ENCODE results near the gene THSD7B. TPM values are rescaled to one million over a fixed set of nuclear protein-coding genes. Genes with fewer than 3 reads are reported as not detected.

THSD7B gene
- total and polyA plus RNA-seq, 10 of the 15 experiments (the other 5 are each of a cell fraction or from before 2014, with no cell fraction given) = 0.03 to 0.56 (median 0.28) TPM

- H2AFZ ChIP-seq (ENCODE audit: control insufficient read depth, low read depth, low read length) = no peak overlapping the region
- no peak overlapping the region for H3K9ac ChIP-seq (ENCODE audit: control insufficient read depth, insufficient read depth, low read length)
- no peak for DNase-seq (ENCODE audit: low read depth, low spot score)
- FAIRE-seq = no peak
- H3K4me3 ChIP-seq = no peak overlapping the region
- WGBS (ENCODE audit: insufficient coverage, insufficient replicate concordance, low lambda C conversion rate, missing lambda C conversion rate) = 64% methylated on average over 5 of the region's 5 CpGs
- in situ Hi-C loops (cut with MboI) (no loop called here), intact Hi-C loops (cut with micrococcal nuclease; ENCODE audit: unreplicated experiment) (no loop called here)
- ChIA-PET SMC1A (ENCODE audit: uncharacterized antibody, unreplicated experiment) (no interaction called here), POLR2A (no interaction called here), CTCF (no interaction called here), RAD21 (ENCODE audit: unreplicated experiment) (no interaction called here)
- no peaks in the 10 kb centered on the region for H3K79me2 ChIP-seq (ENCODE audit: control insufficient read depth, insufficient read depth, low read length)
- H3K4me2 ChIP-seq (ENCODE audit: control insufficient read depth, insufficient read depth) = no peak overlapping the region
- no peaks in the 10 kb centered on the region for H3K9me3 ChIP-seq (replicated peaks; ENCODE audit: control insufficient read depth, insufficient read depth, low read length)
- H4K20me1 ChIP-seq (ENCODE audit: control insufficient read depth, insufficient read depth) = no peaks in the 10 kb centered on the region
- H3K36me3 ChIP-seq (ENCODE audit: control insufficient read depth in 2 of 2, insufficient read depth in 2 of 2, low read length in 1 of 2) = no peaks in the 10 kb centered on the region
- no peak overlapping the region for H3K27ac ChIP-seq (ENCODE audit: control insufficient read depth, insufficient read depth)
- TF ChIP-seq NR2C1 (IDR thresholded peaks at IDR 0.05) (no peak), ETV6 (conservative IDR thresholded peaks at IDR 0.05 in 1 of 2, IDR thresholded peaks at IDR 0.05 in 1 of 2; ENCODE audit: borderline replicate concordance in 1 of 2, low read depth in 1 of 2) (no peak), BCL3 (IDR thresholded peaks at IDR 0.05; ENCODE audit: borderline replicate concordance, insufficient read depth, low read depth, low read length, poor library complexity, severe bottlenecking) (no peak), RELB (IDR thresholded peaks at IDR 0.05; ENCODE audit: low read depth) (no peak), SMAD5 (IDR thresholded peaks at IDR 0.05; ENCODE audit: low read depth) (no peak), IRF5 (IDR thresholded peaks at IDR 0.05; ENCODE audit: borderline replicate concordance) (no peak), KAT2A (conservative IDR thresholded peaks at IDR 0.05; ENCODE audit: control insufficient read depth, low read depth, low read length) (no peak)
- TF ChIP-seq, protein P1, sequence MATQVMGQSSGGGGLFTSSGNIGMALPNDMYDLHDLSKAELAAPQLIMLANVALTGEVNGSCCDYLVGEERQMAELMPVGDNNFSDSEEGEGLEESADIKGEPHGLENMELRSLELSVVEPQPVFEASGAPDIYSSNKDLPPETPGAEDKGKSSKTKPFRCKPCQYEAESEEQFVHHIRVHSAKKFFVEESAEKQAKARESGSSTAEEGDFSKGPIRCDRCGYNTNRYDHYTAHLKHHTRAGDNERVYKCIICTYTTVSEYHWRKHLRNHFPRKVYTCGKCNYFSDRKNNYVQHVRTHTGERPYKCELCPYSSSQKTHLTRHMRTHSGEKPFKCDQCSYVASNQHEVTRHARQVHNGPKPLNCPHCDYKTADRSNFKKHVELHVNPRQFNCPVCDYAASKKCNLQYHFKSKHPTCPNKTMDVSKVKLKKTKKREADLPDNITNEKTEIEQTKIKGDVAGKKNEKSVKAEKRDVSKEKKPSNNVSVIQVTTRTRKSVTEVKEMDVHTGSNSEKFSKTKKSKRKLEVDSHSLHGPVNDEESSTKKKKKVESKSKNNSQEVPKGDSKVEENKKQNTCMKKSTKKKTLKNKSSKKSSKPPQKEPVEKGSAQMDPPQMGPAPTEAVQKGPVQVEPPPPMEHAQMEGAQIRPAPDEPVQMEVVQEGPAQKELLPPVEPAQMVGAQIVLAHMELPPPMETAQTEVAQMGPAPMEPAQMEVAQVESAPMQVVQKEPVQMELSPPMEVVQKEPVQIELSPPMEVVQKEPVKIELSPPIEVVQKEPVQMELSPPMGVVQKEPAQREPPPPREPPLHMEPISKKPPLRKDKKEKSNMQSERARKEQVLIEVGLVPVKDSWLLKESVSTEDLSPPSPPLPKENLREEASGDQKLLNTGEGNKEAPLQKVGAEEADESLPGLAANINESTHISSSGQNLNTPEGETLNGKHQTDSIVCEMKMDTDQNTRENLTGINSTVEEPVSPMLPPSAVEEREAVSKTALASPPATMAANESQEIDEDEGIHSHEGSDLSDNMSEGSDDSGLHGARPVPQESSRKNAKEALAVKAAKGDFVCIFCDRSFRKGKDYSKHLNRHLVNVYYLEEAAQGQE (IDR thresholded peaks at IDR 0.05; ENCODE audit: low read depth, low read length) = no peak
- H3K4me1 ChIP-seq (ENCODE audit: control insufficient read depth, insufficient read depth, low read length) = no peaks in the 10 kb centered on the region
- no peak for ATAC-seq
- BruUV-seq (replicated peaks) = no TSS peak
- no peaks in the 10 kb centered on the region; a peak in 1 of 4 replicates for H3K27me3 ChIP-seq (replicated peaks in 1 of 2; ENCODE audit: control insufficient read depth in 2 of 2, insufficient read depth in 2 of 2, low read length in 1 of 2)
Measured at GRCh38 chr2:136986605-136987221, 221.4 kb downstream of the THSD7B start.
